Activated T-helper 2 cell treated with anti-CD3 and anti-CD28 coated beads, Interferon-gamma antibody, Interleukin-2, Interleukin-4, amounts not matched to agents 10 μg/mL and 5 μg/mL and 100 μg/mL, durations not matched to agents 14 hours and 24 hours and 36 hours (primary cell): ENCODE results near the gene CAMTA1. TPM values are rescaled to one million over a fixed set of nuclear protein-coding genes. Genes with fewer than 3 reads are reported as not detected.

Experiments used
- DNase-seq: peaks from one replicate; pipeline ENCODE4 v3.0.0; 2021; ENCODE audit warnings: low spot score
- H3K27ac Mint-ChIP-seq: one replicate; pipeline ENCODE4 v1.8.0; 2021; ENCODE audit warnings: mixed read lengths
- H3K27me3 Mint-ChIP-seq: one replicate; pipeline ENCODE4 v1.8.0; 2021; ENCODE audit warnings: low read depth, mixed read lengths
- H3K36me3 Mint-ChIP-seq: one replicate; pipeline ENCODE4 v1.8.0; 2021; ENCODE audit warnings: low read depth, mixed read lengths
- H3K4me1 Mint-ChIP-seq: one replicate; pipeline ENCODE4 v1.8.0; 2021; ENCODE audit warnings: low read depth, mixed read lengths
- H3K4me3 Mint-ChIP-seq: one replicate; pipeline ENCODE4 v1.8.0; 2021; ENCODE audit warnings: low read depth, mild to moderate bottlenecking, moderate library complexity, mixed read lengths
- H3K9me3 Mint-ChIP-seq: one replicate; pipeline ENCODE4 v1.8.0; 2021; ENCODE audit warnings: mixed read lengths
- intact Hi-C: fragments of 100-400 bp; cut with micrococcal nuclease; formaldehyde crosslinking; loops from one replicate; pipeline ENCODE4 v1.15.1; 2023
- total RNA-seq: library from RNA; stranded (reverse); gene quantifications from 2 replicates; pipeline ENCODE4 v1.2.3, GENCODE V29; 2022

The CAMTA1 gene
- total RNA-seq, 1 donor from 2014 or later: 62.9 TPM

DNA sequence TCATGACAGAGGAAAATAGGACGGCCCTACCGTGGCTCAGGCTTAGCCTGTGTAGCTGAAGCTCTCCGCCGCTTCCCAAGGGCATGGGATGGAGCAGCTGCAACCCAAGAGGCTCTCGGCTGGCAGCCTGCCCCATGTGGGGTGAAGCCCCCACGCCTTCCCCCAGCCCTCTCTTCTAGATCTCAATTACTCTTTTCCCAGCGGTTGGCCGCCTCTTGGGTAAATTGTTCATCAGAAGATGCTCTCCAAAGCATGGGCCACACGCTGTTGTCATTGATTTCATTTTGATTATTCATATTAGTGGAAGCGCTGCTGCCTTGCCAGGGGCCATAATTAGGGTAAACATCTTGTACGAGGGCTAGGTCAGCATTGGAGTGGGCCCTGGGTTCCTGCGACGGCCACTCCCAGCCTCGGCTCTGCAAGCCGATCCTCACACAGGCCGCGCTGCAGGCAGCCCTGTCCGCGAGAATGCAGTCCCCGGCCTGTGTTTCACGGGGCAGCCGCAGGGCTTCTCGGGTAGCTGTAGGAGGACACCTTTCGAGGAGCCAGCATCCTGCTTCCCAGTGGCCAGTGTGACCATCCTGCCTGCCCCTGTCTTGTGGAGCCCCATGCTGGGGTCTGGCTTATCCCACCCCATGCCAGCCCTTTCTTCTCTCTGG is 871.4 kb downstream of the CAMTA1 start:
- intact Hi-C loops: no loop called here
- Mint-ChIP-seq H3K9me3 (peaks cover 7% of the 10 kb centered on the region), H3K27me3 (no peaks in the 10 kb centered on the region), H3K4me1 (no peaks in the 10 kb centered on the region), H3K36me3 (no peaks in the 10 kb centered on the region), H3K4me3 (no peak overlapping the region), H3K27ac (no peak overlapping the region)
- no peak for DNase-seq

DNA sequence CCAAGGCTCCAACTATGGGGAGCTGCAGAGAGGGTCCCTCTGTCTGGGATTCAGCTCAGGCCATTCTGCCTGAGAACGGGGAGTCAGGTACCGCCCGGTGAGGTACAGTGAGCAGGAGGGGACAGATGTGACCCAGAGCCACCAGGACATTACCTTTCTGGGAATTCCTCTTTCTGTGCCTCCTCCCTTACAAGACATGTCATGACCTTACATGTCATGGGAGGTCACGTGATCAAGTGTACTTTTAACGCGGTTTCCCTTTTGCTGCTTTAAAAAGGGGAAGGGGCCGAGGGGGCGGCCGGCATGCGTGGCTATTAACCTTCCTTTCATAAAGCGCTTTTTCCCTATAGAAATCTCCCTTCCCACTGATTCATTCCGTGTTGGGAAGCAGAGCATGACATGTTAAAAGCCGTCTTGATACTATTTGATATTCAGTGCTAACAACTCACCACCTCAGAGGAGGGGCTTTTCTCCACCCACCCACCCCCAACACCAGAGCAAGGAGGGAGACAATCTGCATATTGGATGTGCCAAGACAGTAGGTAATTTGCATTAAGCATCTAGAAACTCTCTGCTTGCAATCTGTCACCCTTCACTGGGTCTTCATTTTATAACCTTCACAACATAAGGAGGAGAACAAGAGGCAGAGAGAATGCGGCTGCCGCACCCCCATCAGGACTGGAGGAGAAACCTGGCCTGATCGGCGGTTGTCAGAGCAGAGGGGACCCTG is 872.2 kb downstream of the CAMTA1 start:
- DNase-seq: no peak
- no peak overlapping the region for H3K27ac Mint-ChIP-seq
- H3K9me3 Mint-ChIP-seq: peaks cover 7% of the 10 kb centered on the region
- H3K4me3 Mint-ChIP-seq: no peak overlapping the region
- no peaks in the 10 kb centered on the region for H3K4me1 Mint-ChIP-seq
- intact Hi-C loops: no loop called here
- no peaks in the 10 kb centered on the region for H3K36me3 Mint-ChIP-seq
- no peaks in the 10 kb centered on the region for H3K27me3 Mint-ChIP-seq

DNA sequence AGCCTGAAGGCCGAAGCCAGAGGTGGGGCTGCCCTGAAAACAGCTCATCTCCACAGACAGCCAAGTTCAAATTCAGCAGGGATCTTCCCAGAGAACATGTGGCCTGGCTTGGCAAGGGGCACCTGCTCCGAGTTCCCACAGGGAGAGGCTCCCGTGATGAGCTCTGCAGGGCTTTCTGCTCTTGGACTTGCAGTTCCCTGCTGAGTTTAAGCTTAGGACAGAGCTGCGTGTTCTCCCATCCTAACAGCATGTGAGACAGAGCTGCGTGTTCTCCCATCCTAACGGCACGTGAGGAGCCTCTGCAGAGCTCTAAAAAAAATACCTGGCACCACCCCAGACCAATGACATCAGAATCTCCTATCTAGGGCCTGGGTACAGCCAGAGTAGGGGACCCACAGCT is 872.8 kb downstream of the CAMTA1 start:
- H3K9me3 Mint-ChIP-seq: peaks cover 7% of the 10 kb centered on the region
- no peak overlapping the region for H3K4me3 Mint-ChIP-seq
- H3K27me3 Mint-ChIP-seq: no peaks in the 10 kb centered on the region
- no peaks in the 10 kb centered on the region for H3K4me1 Mint-ChIP-seq
- intact Hi-C loops: no loop called here
- no peaks in the 10 kb centered on the region for H3K36me3 Mint-ChIP-seq
- no peak for DNase-seq
- H3K27ac Mint-ChIP-seq: no peak overlapping the region

DNA sequence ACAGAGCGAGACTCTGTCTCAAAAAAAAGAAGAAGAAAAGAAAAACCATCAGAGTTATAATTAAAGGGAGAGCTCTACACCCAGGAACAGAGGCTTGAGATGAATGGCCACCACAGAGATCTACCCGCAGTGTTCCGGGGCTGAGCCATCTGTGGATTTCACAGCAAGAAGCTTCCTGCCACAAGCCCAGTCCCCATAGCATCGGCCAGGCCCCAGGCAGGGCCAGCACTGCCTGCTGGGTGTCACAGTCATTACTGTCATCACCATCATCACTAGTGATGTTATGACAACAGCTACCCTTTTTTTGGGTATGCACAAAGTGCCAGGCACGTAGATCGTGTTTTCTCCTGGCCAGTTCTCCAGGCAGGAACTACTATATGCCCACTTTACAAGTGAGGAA is 874.3 kb downstream of the CAMTA1 start:
- Mint-ChIP-seq H3K27ac (no peak overlapping the region), H3K4me1 (no peaks in the 10 kb centered on the region), H3K27me3 (no peaks in the 10 kb centered on the region), H3K9me3 (peaks cover 7% of the 10 kb centered on the region), H3K4me3 (no peak overlapping the region), H3K36me3 (no peaks in the 10 kb centered on the region)
- no peak for DNase-seq
- intact Hi-C loops: no loop called here

DNA sequence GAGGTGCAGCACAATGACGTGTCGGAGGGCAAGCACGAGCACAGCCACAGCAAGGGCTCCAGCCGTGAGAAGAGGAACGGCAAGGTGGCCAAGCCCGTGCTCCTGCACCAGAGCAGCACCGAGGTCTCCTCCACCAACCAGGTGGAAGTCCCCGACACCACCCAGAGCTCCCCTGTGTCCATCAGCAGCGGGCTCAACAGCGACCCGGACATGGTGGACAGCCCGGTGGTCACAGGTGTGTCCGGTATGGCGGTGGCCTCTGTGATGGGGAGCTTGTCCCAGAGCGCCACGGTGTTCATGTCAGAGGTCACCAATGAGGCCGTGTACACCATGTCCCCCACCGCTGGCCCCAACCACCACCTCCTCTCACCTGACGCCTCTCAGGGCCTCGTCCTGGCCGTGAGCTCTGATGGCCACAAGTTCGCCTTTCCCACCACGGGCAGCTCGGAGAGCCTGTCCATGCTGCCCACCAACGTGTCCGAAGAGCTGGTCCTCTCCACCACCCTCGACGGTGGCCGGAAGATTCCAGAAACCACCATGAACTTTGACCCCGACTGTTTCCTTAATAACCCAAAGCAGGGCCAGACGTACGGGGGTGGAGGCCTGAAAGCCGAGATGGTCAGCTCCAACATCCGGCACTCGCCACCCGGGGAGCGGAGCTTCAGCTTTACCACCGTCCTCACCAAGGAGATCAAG is 878.3 kb downstream of the CAMTA1 start:
- Mint-ChIP-seq H3K27ac (no peak overlapping the region), H3K27me3 (no peaks in the 10 kb centered on the region), H3K36me3 (no peaks in the 10 kb centered on the region), H3K4me1 (no peaks in the 10 kb centered on the region), H3K9me3 (no peaks in the 10 kb centered on the region), H3K4me3 (no peak overlapping the region)
- no peak for DNase-seq
- intact Hi-C loops: no loop called here

DNA sequence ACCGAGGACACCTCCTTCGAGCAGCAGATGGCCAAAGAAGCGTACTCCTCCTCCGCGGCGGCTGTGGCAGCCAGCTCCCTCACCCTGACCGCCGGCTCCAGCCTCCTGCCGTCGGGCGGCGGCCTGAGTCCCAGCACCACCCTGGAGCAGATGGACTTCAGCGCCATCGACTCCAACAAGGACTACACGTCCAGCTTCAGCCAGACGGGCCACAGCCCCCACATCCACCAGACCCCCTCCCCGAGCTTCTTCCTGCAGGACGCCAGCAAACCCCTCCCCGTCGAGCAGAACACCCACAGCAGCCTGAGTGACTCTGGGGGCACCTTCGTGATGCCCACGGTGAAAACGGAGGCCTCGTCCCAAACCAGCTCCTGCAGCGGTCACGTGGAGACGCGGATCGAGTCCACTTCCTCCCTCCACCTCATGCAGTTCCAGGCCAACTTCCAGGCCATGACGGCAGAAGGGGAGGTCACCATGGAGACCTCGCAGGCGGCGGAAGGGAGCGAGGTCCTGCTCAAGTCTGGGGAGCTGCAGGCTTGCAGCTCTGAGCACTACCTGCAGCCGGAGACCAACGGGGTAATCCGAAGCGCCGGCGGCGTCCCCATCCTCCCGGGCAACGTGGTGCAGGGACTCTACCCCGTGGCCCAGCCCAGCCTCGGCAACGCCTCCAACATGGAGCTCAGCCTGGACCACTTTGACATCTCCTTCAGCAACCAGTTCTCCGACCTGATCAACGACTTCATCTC is 879.1 kb downstream of the CAMTA1 start:
- DNase-seq: no peak
- Mint-ChIP-seq H3K4me1 (no peaks in the 10 kb centered on the region), H3K27ac (no peak overlapping the region), H3K9me3 (no peaks in the 10 kb centered on the region), H3K36me3 (no peaks in the 10 kb centered on the region), H3K4me3 (no peak overlapping the region), H3K27me3 (no peaks in the 10 kb centered on the region)
- intact Hi-C loops: no loop called here

DNA sequence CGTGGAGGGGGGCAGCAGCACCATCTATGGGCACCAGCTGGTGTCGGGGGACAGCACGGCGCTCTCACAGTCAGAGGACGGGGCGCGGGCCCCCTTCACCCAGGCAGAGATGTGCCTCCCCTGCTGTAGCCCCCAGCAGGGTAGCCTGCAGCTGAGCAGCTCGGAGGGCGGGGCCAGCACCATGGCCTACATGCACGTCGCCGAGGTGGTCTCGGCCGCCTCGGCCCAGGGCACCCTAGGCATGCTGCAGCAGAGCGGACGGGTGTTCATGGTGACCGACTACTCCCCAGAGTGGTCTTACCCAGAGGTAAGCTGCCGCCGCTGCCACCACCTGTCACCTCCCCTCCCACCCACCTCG is 879.6 kb downstream of the CAMTA1 start:
- H3K27me3 Mint-ChIP-seq: no peaks in the 10 kb centered on the region
- H3K27ac Mint-ChIP-seq: no peak overlapping the region
- intact Hi-C loops: loop anchor here (5.0 kb wide), 1 partner anchor 237 kb away; no protein-coding TSS in a partner anchor
- no peaks in the 10 kb centered on the region for H3K9me3 Mint-ChIP-seq
- no peak for DNase-seq
- H3K4me1 Mint-ChIP-seq: no peaks in the 10 kb centered on the region
- H3K36me3 Mint-ChIP-seq: no peaks in the 10 kb centered on the region
- H3K4me3 Mint-ChIP-seq: no peak overlapping the region

DNA sequence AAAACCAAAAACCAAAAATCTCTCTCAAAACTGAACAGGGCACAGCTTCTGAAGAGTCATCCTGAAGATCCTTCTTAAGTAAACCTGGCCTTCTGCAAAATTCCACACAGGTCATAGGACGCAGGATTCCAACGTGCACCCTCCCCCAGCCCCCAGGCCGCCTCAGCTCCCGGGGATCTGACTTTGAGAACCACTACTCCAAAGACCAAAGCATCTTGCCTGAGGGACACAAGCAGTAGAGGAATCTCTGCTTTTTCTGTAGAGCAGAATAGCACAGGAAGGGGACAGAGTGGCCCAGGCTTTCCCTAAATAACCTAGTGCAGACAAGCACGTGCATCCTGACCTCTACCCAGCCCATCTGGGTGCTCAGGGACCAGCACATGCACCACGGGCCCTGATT is 881.0 kb downstream of the CAMTA1 start:
- Mint-ChIP-seq H3K27me3 (no peaks in the 10 kb centered on the region), H3K36me3 (no peaks in the 10 kb centered on the region), H3K9me3 (no peaks in the 10 kb centered on the region), H3K4me1 (no peaks in the 10 kb centered on the region), H3K4me3 (no peak overlapping the region), H3K27ac (no peak overlapping the region)
- DNase-seq: no peak
- intact Hi-C loops: loop anchor here (5.0 kb wide), 1 partner anchor 236 kb away; no protein-coding TSS in a partner anchor

DNA sequence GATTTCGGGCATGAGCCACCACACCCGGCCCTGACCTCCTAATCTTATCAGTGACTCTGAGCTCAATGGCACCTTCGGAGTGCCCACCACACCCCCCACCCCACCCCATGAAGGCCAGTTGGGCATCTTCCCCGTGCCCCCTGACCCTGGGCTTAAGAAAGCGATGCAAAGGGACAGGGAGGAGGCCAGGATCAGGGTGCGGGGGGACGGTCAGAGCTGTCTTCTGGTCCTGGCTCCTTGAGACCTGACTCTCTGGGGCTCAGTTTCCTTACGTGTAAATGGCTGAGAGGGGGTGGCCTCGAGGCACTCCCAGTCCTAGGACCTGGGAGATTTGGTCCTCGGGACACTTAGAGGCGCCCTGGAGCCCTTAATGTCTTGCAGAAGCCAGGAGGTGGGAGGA is 881.9 kb downstream of the CAMTA1 start:
- no peak overlapping the region for H3K4me3 Mint-ChIP-seq
- H3K36me3 Mint-ChIP-seq: no peaks in the 10 kb centered on the region
- H3K27ac Mint-ChIP-seq: no peak overlapping the region
- no peaks in the 10 kb centered on the region for H3K27me3 Mint-ChIP-seq
- no peak for DNase-seq
- H3K4me1 Mint-ChIP-seq: no peaks in the 10 kb centered on the region
- intact Hi-C loops: loop anchor here (1.0 to 5.0 kb wide), 2 partner anchors 86 to 235 kb away; no protein-coding TSS in a partner anchor
- H3K9me3 Mint-ChIP-seq: no peaks in the 10 kb centered on the region

DNA sequence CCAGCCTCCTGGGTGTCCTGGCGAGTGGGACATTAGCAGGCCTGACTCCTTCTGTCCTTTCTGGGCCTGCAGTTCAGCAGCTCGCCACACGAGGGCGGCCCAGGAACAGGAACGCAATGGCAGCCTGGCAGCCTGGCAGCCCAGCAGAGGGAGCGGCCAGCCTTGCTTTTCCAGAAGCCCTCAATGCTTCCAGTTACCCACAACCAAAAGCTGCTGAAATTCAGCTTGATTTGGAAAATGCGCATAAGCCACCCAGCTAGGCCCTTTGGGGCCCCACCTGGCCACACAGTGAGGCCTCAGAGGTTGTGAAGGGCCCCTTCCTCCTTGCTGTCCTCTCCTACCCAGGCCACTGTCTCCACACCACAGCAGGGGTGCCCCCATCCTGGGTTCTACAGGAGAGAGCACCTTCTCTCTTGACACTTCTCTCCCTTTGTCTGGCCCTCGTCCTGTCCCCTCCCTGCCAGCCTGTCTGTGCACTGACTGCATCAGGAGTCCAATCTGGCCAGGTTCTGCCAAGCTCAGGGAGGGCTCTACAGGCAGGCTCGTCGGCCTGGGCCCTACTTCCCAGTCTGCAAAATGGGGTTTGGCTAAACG is 882.5 kb downstream of the CAMTA1 start:
- no peak overlapping the region for H3K4me3 Mint-ChIP-seq
- no peak overlapping the region for H3K27ac Mint-ChIP-seq
- intact Hi-C loops: loop anchor here (1.0 to 5.0 kb wide), 2 partner anchors 86 to 235 kb away; no protein-coding TSS in a partner anchor

DNA sequence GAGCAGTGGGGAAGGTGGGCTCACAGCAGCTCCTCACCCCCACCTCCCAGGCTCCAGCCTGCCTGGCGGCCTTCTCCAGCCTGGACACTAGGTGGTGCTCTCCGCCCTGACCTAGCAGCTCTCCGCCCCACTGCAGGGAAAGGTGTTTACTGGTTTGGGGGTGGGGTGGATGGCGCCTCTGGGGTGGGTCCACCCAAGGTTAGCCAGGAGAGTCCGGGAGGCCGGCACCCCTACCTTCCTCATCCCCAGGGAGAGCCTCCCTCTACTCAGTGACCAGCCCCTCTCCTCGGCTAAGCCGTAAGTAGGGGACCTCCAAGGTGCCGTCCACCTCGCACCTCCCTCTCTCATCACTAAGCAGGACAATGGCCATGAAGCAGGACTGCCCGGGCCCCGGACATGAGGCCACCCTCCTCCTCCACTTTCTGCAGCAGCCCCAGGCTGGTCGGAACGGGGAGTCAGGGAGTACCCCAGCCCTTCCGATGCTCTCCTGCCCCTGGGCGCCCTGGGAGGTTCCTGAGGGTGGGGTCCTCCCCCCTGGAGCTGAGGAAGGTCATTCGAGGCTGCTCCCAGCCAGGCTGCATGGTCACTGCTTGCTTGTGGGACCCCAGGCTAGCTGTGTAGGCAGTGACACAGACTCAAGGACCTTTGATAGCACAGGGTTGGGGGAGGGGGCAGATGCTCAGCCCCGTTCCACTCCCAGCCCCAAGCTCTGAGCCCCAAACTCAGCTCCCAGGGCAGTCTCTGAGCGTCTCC is 884.5 kb downstream of the CAMTA1 start:
- Mint-ChIP-seq H3K4me1 (no peaks in the 10 kb centered on the region), H3K4me3 (no peak overlapping the region), H3K9me3 (no peaks in the 10 kb centered on the region), H3K27ac (no peak overlapping the region), H3K27me3 (no peaks in the 10 kb centered on the region), H3K36me3 (no peaks in the 10 kb centered on the region)
- peak; percentile 26 for DNase-seq
- intact Hi-C loops: loop anchor here (5.0 kb wide), 1 partner anchor 233 kb away; no protein-coding TSS in a partner anchor

More for the DNA sequence above, 882.5 kb downstream of the CAMTA1 start:
- Mint-ChIP-seq H3K36me3 (no peaks in the 10 kb centered on the region), H3K27me3 (no peaks in the 10 kb centered on the region), H3K9me3 (no peaks in the 10 kb centered on the region), H3K4me1 (no peaks in the 10 kb centered on the region)
- DNase-seq: peak; percentile 64
